HG02642 (cell line): ENCODE measurements around the gene HSD3B7.
A peak's percentile ranks its signal among the peaks of the same experiment; 100 is the strongest.
"Not testable (repeated sequence)": the region's sequence is repeated elsewhere in the genome, so short reads cannot be mapped to it uniquely, and the experiment has no call there.

ENCODE experiments used
- ATAC-seq: cut with Tn5 transposase; IDR thresholded peaks from one replicate; pipeline ENCODE4 v1.9.1; 2021; ENCODE audit warnings: mild to moderate bottlenecking; ENCODE audit not compliant: unreplicated experiment, poor library complexity

The HSD3B7 gene

GRCh38 chr16:30984669-30985400 is at the start of gene HSD3B7:
HSD3B7 (plus strand) TSS chr16:30985207; CDS start chr16:30985659, 452 bp downstream.
- ATAC-seq, result peak; percentile 47

- no peak for ATAC-seq
Observed at GRCh38 chr16:30937692-30938091, 47.3 kb upstream of the HSD3B7 start.

- not testable (repeated sequence) for ATAC-seq
Observed at GRCh38 chr16:30939571-30939970, 45.4 kb upstream of the HSD3B7 start.

- peak; percentile 84 for ATAC-seq
Observed at GRCh38 chr16:30941600-30942425, 43.2 kb upstream of the HSD3B7 start.

- no peak for ATAC-seq
Observed at GRCh38 chr16:30942426-30942806, 42.6 kb upstream of the HSD3B7 start.

- ATAC-seq, result no peak
Observed at GRCh38 chr16:30944352-30944751, 40.7 kb upstream of the HSD3B7 start.

- no peak for ATAC-seq
Observed at GRCh38 chr16:30946671-30947540, 38.1 kb upstream of the HSD3B7 start.

GRCh38 chr16:30947541-30947858 is 37.5 kb upstream of the HSD3B7 start:
- no peak for ATAC-seq

- ATAC-seq, result no peak
Observed at GRCh38 chr16:30947859-30948666, 36.9 kb upstream of the HSD3B7 start.

GRCh38 chr16:30948667-30949649 is 36.0 kb upstream of the HSD3B7 start, which contains the start of gene ORAI3:
ORAI3 (plus strand) TSS chr16:30949068; CDS start chr16:30949290, 222 bp downstream.
- peak; percentile 70 for ATAC-seq

- peak; percentile 44 for ATAC-seq
Observed at GRCh38 chr16:30949650-30950515, 35.1 kb upstream of the HSD3B7 start.

- ATAC-seq, result no peak
Observed at GRCh38 chr16:30950516-30951065, 34.4 kb upstream of the HSD3B7 start.

- ATAC-seq, result no peak
Observed at GRCh38 chr16:30951193-30951592, 33.8 kb upstream of the HSD3B7 start.

- ATAC-seq, result no peak
Observed at GRCh38 chr16:30951750-30952149, 33.3 kb upstream of the HSD3B7 start.

GRCh38 chr16:30953111-30953510 is 31.9 kb upstream of the HSD3B7 start:
- no peak for ATAC-seq

GRCh38 chr16:30953511-30954124 is 31.4 kb upstream of the HSD3B7 start:
- ATAC-seq, result no peak

- ATAC-seq, result no peak
Observed at GRCh38 chr16:30954993-30955392, 30.0 kb upstream of the HSD3B7 start.
